Measurements from ENCODE around the gene DPP6. TPM values are rescaled to one million over a fixed set of nuclear protein-coding genes. Genes with fewer than 3 reads are reported as not detected.

Gene DPP6
- total RNA-seq, 4 donors from 2014 or later, result 0.60 to 1.7 (median 1.6) TPM; not detected in 1

- Histone ChIP-seq H3K4me1 (no peaks in the 10 kb centered on the region), H3K27ac (no peak overlapping the region), H3K4me3 (no peak overlapping the region), H3K9me3 (no peaks in the 10 kb centered on the region), H3K27me3 (no peaks in the 10 kb centered on the region), H3K36me3 (no peaks in the 10 kb centered on the region)
- WGBS, 2 donors, result 47 to 53% methylated on average over 7 of the region's 7 CpGs
- DNase-seq (ENCODE audit: low spot score in 2 of 2), result no peak
- TF ChIP-seq POLR2A (IDR thresholded peaks at IDR 0.05) (no peak), CTCF (IDR thresholded peaks at IDR 0.05) (no peak), EP300 (IDR thresholded peaks at IDR 0.05) (no peak)
Observed at GRCh38 chr7:154200241-154200640, 148.0 kb downstream of the DPP6 start.

GRCh38 chr7:154202002-154202401, 149.8 kb downstream of the DPP6 start:
- TF ChIP-seq CTCF (IDR thresholded peaks at IDR 0.05) (no peak), EP300 (IDR thresholded peaks at IDR 0.05) (no peak), POLR2A (IDR thresholded peaks at IDR 0.05) (no peak)
- H3K27me3 ChIP-seq, result no peaks in the 10 kb centered on the region
- WGBS, 2 donors, result 68 to 73% methylated on average over 7 of the region's 7 CpGs
- no peaks in the 10 kb centered on the region for H3K36me3 ChIP-seq
- no peak overlapping the region for H3K4me3 ChIP-seq
- H3K9me3 ChIP-seq, result no peaks in the 10 kb centered on the region
- DNase-seq (ENCODE audit: low spot score in 2 of 2), result no peak
- no peak overlapping the region for H3K27ac ChIP-seq
- H3K4me1 ChIP-seq, result no peaks in the 10 kb centered on the region

GRCh38 chr7:154204046-154204445, 151.8 kb downstream of the DPP6 start:
- Histone ChIP-seq H3K4me1 (no peaks in the 10 kb centered on the region), H3K4me3 (no peak overlapping the region), H3K9me3 (no peaks in the 10 kb centered on the region), H3K36me3 (no peaks in the 10 kb centered on the region), H3K27ac (no peak overlapping the region), H3K27me3 (no peaks in the 10 kb centered on the region)
- 82 to 86% methylated on average over 4 of the region's 4 CpGs for WGBS, 2 donors
- TF ChIP-seq EP300 (IDR thresholded peaks at IDR 0.05), result no peak
- TF ChIP-seq POLR2A (IDR thresholded peaks at IDR 0.05), result no peak
- TF ChIP-seq CTCF (IDR thresholded peaks at IDR 0.05), result no peak
- DNase-seq (ENCODE audit: low spot score in 2 of 2), result no peak

GRCh38 chr7:154212861-154213260, 160.7 kb downstream of the DPP6 start:
- Histone ChIP-seq H3K27ac (no peak overlapping the region), H3K4me1 (no peaks in the 10 kb centered on the region), H3K36me3 (no peaks in the 10 kb centered on the region), H3K4me3 (no peak overlapping the region), H3K27me3 (no peaks in the 10 kb centered on the region), H3K9me3 (no peaks in the 10 kb centered on the region)
- TF ChIP-seq POLR2A (IDR thresholded peaks at IDR 0.05) (no peak), CTCF (IDR thresholded peaks at IDR 0.05) (no peak), EP300 (IDR thresholded peaks at IDR 0.05) (no peak)
- WGBS, 2 donors, result 75 to 76% methylated on average over 6 of the region's 6 CpGs
- DNase-seq (ENCODE audit: low spot score in 2 of 2), result no peak

- 66 to 70% methylated on average over 7 of the region's 7 CpGs for WGBS, 2 donors
- no peak for DNase-seq (ENCODE audit: low spot score in 2 of 2)
- no peak overlapping the region for H3K27ac ChIP-seq
- no peaks in the 10 kb centered on the region for H3K9me3 ChIP-seq
- H3K4me3 ChIP-seq, result no peak overlapping the region
- no peaks in the 10 kb centered on the region for H3K27me3 ChIP-seq
- H3K36me3 ChIP-seq, result no peaks in the 10 kb centered on the region
- H3K4me1 ChIP-seq, result no peaks in the 10 kb centered on the region
- TF ChIP-seq CTCF (IDR thresholded peaks at IDR 0.05) (no peak), POLR2A (IDR thresholded peaks at IDR 0.05) (no peak), EP300 (IDR thresholded peaks at IDR 0.05) (no peak)
Observed at GRCh38 chr7:154217688-154218340, 165.6 kb downstream of the DPP6 start.

All from tibial nerve (tissue), 4 donors.